ENCODE measurements around the gene P2RY4. TPM values are rescaled to one million over a fixed set of nuclear protein-coding genes. Genes with fewer than 3 reads are reported as not detected.
"Not testable (repeated sequence)": the region's sequence is repeated elsewhere in the genome, so short reads cannot be mapped to it uniquely, and the experiment has no call there.

Gene P2RY4
- total and polyA plus RNA-seq, 7 donors = 0.27 to 1.7 (median 0.45) TPM; not detected in 1

DNA sequence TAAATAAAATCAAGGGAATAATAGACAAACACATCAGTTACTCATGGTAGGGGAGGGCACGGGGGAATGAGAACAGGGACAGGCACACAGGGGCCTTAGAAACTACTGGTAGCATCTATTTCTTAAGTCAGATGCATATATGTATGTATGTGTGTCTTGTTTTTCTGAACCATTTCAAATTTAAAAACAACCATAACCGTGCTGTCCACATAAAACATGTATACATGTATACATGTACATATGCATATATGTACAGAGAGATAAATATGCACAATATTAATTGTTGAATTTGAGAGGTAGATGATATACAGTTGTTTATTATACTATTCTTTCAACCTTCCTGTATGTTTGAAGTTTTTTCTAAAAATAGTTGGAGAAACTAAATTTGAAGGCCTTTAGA lies 33.3 kb downstream of the P2RY4 start:
- H3K4me1 ChIP-seq = no peaks in the 10 kb centered on the region
- TF ChIP-seq POLR2A (IDR thresholded peaks at IDR 0.05) (no peak), POLR2AphosphoS5 (IDR thresholded peaks at IDR 0.05) (no peak)
- TF ChIP-seq, protein P1, sequence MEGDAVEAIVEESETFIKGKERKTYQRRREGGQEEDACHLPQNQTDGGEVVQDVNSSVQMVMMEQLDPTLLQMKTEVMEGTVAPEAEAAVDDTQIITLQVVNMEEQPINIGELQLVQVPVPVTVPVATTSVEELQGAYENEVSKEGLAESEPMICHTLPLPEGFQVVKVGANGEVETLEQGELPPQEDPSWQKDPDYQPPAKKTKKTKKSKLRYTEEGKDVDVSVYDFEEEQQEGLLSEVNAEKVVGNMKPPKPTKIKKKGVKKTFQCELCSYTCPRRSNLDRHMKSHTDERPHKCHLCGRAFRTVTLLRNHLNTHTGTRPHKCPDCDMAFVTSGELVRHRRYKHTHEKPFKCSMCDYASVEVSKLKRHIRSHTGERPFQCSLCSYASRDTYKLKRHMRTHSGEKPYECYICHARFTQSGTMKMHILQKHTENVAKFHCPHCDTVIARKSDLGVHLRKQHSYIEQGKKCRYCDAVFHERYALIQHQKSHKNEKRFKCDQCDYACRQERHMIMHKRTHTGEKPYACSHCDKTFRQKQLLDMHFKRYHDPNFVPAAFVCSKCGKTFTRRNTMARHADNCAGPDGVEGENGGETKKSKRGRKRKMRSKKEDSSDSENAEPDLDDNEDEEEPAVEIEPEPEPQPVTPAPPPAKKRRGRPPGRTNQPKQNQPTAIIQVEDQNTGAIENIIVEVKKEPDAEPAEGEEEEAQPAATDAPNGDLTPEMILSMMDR (IDR thresholded peaks at IDR 0.05) = no peak
- intact Hi-C loops (cut with DNase I) = no loop called here
- no peaks in the 10 kb centered on the region for H3K36me3 ChIP-seq
- no peak overlapping the region for H3K27ac ChIP-seq
- no peaks in the 10 kb centered on the region for H3K27me3 ChIP-seq
- no peaks in the 10 kb centered on the region for H3K9me3 ChIP-seq
- DNase-seq = no peak
- H3K4me3 ChIP-seq = no peak overlapping the region
- WGBS, 2 donors = 89 to 92% methylated on average over 2 of the region's 2 CpGs

DNA sequence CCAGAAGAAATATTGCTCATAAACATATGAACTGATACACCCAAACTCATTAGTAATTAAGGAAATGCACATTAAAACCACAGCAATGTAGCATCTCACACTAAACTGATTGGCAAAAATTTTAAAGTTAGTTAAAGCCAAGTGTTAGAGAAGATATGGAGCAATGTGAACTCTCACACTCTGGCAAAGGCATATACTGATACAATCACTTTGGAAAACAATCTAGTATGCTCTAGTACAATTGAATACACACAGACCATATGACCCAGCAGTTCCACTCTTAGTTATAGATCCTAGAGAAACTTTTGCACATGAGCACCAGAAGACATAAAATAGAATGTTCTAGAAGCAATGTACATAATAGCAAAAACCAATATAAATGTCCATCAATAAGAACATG lies 34.0 kb downstream of the P2RY4 start:
- H3K27me3 ChIP-seq = no peaks in the 10 kb centered on the region
- H3K27ac ChIP-seq = no peak overlapping the region
- DNase-seq = no peak
- H3K4me1 ChIP-seq = no peaks in the 10 kb centered on the region
- no peak overlapping the region for H3K4me3 ChIP-seq
- H3K9me3 ChIP-seq = no peaks in the 10 kb centered on the region
- no peaks in the 10 kb centered on the region for H3K36me3 ChIP-seq
- TF ChIP-seq EP300 (IDR thresholded peaks at IDR 0.05) (no peak), POLR2AphosphoS5 (IDR thresholded peaks at IDR 0.05) (no peak), POLR2A (IDR thresholded peaks at IDR 0.05) (no peak)
- TF ChIP-seq, protein P1 (IDR thresholded peaks at IDR 0.05) = no peak
- intact Hi-C loops (cut with DNase I) = no loop called here

DNA sequence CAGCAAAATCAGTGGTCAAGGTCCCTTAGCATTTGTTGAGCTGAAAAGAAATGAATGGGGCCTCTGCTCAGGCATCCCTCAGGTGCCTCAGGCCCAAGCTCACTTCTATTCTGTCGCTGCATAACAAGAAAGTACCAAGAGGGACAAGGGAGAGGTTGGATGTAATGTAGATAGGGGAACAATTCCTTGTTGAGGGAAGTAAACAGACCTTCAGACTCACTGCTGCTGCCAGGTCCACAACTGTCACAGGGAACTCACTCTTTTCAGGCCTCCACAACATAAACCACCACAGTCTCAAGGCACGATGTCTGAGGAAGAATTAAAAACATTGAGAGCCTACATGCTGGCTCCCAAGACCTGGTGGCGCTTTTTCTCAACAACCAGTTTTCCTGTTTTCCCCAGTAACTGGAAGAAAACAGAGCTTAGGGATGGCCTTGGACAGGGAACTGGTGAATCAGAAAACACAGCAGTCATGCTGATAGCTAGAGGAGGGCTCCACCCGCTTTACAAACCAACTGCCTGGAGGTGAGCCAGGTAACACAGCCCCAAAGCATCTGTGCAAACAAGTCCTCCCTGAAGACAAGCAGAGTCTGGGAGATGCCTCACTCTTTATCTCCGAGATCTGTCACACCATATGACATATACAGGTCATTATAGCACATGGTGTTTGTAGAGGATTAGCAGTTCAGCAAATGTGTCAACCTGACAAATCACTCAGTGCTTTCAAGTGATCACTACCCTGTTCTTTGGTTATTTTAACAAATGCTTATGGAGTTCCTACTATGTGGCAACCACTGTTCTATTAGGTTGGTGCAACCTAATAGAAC lies 39.9 kb downstream of the P2RY4 start:
- Histone ChIP-seq H3K4me3 (no peak overlapping the region), H3K9me3 (no peaks in the 10 kb centered on the region), H3K36me3 (no peaks in the 10 kb centered on the region), H3K27ac (no peak overlapping the region), H3K27me3 (no peaks in the 10 kb centered on the region), H3K4me1 (no peaks in the 10 kb centered on the region)
- DNase-seq = no peak
- intact Hi-C loops (cut with DNase I) = no loop called here
- TF ChIP-seq POLR2A (IDR thresholded peaks at IDR 0.05) (no peak), POLR2AphosphoS5 (IDR thresholded peaks at IDR 0.05) (no peak), EP300 (IDR thresholded peaks at IDR 0.05) (no peak)
- TF ChIP-seq, protein P1 (IDR thresholded peaks at IDR 0.05) = no peak
- WGBS, 2 donors = 21 to 66% methylated on average over 5 of the region's 5 CpGs

DNA sequence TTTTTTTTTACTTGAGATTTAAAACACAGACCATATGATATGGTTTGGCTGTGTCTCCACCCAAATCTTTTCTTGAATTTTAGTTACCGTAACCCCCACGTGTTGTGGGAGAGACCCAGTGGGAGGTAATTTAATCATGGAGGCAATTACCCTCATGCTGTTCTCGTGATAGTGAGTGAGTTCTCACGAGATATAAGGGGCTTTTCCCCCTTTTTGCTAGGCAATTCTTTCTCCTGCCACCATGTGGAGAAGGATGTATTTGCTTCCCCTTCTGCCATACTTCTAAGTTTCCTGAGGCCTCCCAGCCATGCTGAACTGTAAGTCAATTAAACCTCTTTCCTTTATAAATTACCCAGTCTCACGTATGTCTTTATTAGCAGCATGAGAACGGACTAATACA lies 50.4 kb downstream of the P2RY4 start:
- H3K4me1 ChIP-seq, H3K9me3 ChIP-seq, DNase-seq, H3K27ac ChIP-seq, H3K36me3 ChIP-seq, H3K4me3 ChIP-seq, H3K27me3 ChIP-seq: not testable (repeated sequence)
- intact Hi-C loops (cut with DNase I) = loop anchor here (10.0 kb wide), 1 partner anchor 215 kb away; the partner anchor contains the start of gene GDPD2
- 52 to 65% methylated on average over 6 of the region's 6 CpGs for WGBS, 2 donors

DNA sequence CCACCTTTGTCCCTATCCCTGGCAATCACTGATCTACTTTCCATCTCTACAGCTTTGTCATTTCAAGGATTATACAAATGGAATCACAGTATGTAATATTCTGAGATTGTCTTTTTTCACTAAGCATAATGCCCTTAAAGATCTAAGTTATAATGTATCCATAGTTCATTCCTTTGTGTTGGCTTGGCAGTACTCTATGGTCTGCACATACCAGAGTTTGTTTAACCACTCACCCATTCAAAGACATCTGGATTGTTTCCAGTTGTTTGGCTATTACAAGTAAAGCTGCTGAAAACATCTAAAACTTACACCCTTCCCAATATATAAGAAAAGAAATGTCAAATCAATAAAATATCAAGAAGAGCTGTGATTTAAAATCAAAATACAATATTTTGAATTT lies 51.5 kb downstream of the P2RY4 start:
- Histone ChIP-seq H3K27ac (no peak overlapping the region), H3K4me3 (no peak overlapping the region), H3K36me3 (no peaks in the 10 kb centered on the region), H3K4me1 (no peaks in the 10 kb centered on the region), H3K27me3 (no peaks in the 10 kb centered on the region), H3K9me3 (no peaks in the 10 kb centered on the region)
- intact Hi-C loops (cut with DNase I) = loop anchor here (10.0 kb wide), 1 partner anchor 216 kb away; the partner anchor contains the start of gene GDPD2
- TF ChIP-seq, protein P1 (IDR thresholded peaks at IDR 0.05) = no peak
- TF ChIP-seq EP300 (IDR thresholded peaks at IDR 0.05) = no peak
- no peak for DNase-seq

Small RNA genes within 50 kb of the gene (small RNA-seq; reads per million reads assigned to genes)
- 0 reads per million in 3 donors for gene RNA5SP507

Other genes starting within 250 kb of the P2RY4 start
- gene AWAT2, start 210.3 kb downstream of the P2RY4 start, total RNA-seq = not detected
- gene AWAT2, start 210.3 kb downstream of the P2RY4 start, polyA plus RNA-seq = under 1 TPM in 1 of 3 donors, not detected in 2; 0.60 TPM
- not detected for gene OTUD6A, start 197.7 kb downstream of the P2RY4 start, total RNA-seq
- not detected for gene OTUD6A, start 197.7 kb downstream of the P2RY4 start, polyA plus RNA-seq
- gene IGBP1, start 126.8 kb downstream of the P2RY4 start, total RNA-seq = 100 to 1,000 TPM in 1 of 4 donors, 10 to 100 TPM in 3; 71.5 to 100 (median 85.0) TPM
- 100 to 1,000 TPM in 2 of 3 donors, 10 to 100 TPM in 1; 69.7 to 126 (median 114) TPM for gene IGBP1, start 126.8 kb downstream of the P2RY4 start, polyA plus RNA-seq
- not detected for gene DGAT2L6, start 82.7 kb downstream of the P2RY4 start, total RNA-seq
- not detected for gene DGAT2L6, start 82.7 kb downstream of the P2RY4 start, polyA plus RNA-seq
- gene AWAT1, start 25.5 kb downstream of the P2RY4 start, total RNA-seq = not detected
- gene AWAT1, start 25.5 kb downstream of the P2RY4 start, polyA plus RNA-seq = not detected
- not detected for gene ARR3, start 8.1 kb upstream of the P2RY4 start, total RNA-seq
- gene ARR3, start 8.1 kb upstream of the P2RY4 start, polyA plus RNA-seq = under 1 TPM in 2 of 3 donors, not detected in 1; 0.25 to 0.60 TPM
- not detected for gene RAB41, start 22.0 kb upstream of the P2RY4 start, total RNA-seq
- gene RAB41, start 22.0 kb upstream of the P2RY4 start, polyA plus RNA-seq = under 1 TPM in 1 of 3 donors, not detected in 2; 0.10 TPM
- 10 to 100 TPM; 21.2 to 32.8 (median 25.6) TPM for gene PDZD11, start 29.7 kb upstream of the P2RY4 start, total RNA-seq
- gene PDZD11, start 29.7 kb upstream of the P2RY4 start, polyA plus RNA-seq = 100 to 1,000 TPM in 1 of 3 donors, 10 to 100 TPM in 2; 55.4 to 115 (median 93.7) TPM
- under 1 TPM; 0.16 to 0.55 (median 0.45) TPM for gene KIF4A, start 29.9 kb upstream of the P2RY4 start, total RNA-seq
- gene KIF4A, start 29.9 kb upstream of the P2RY4 start, polyA plus RNA-seq = 1 to 10 TPM in 2 of 3 donors, under 1 TPM in 1; 0.60 to 5.5 (median 2.1) TPM
- gene GDPD2, start 163.1 kb upstream of the P2RY4 start, total RNA-seq = not detected
- gene GDPD2, start 163.1 kb upstream of the P2RY4 start, polyA plus RNA-seq = 1 to 10 TPM; 2.3 to 8.7 (median 3.0) TPM
- gene DLG3, start 184.6 kb upstream of the P2RY4 start, total RNA-seq = 10 to 100 TPM; 12.5 to 24.0 (median 21.6) TPM
- 10 to 100 TPM; 24.0 to 35.2 (median 32.8) TPM for gene DLG3, start 184.6 kb upstream of the P2RY4 start, polyA plus RNA-seq

Data from sigmoid colon (tissue), 7 donors.